DND-41 (cell line): ENCODE data around the gene CHAT.

ENCODE experiments used
- EZH2 ChIP-seq: IDR thresholded peaks from 3 replicates; pipeline ENCODE4 v1.6.1; 2012; ENCODE audit warnings: borderline replicate concordance, low read depth, mild to moderate bottlenecking, moderate library complexity, low read length, inconsistent platforms; ENCODE audit not compliant: severe bottlenecking
- TF ChIP-seq, protein P1 (sequence below): IDR thresholded peaks from 2 replicates; pipeline ENCODE4 v1.5.1; 2012; ENCODE audit warnings: borderline replicate concordance, low read length, moderate library complexity, mild to moderate bottlenecking; ENCODE audit not compliant: poor library complexity, severe bottlenecking; ENCODE audit errors: extremely low read depth

DNA sequence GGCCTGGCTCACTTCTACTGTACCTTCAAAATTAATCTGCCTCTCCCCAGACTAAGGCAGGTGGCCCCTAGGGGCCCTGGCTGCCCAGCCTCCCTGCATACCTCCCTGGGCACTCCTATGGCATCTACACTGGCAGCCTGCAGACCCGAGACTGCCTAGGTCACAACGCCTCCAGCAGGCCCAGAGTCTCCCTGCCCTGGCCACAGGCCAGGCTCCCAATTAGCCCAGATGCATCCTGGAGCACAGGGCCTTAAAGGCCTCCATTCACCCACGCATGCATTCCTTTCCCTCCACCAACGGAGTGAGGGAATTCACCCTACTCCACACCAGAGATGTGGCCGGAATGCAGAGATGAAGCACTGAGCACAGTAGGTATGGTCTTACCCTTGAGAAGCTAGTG, 1.9 kb downstream of the CHAT start:
- TF ChIP-seq, protein P1, sequence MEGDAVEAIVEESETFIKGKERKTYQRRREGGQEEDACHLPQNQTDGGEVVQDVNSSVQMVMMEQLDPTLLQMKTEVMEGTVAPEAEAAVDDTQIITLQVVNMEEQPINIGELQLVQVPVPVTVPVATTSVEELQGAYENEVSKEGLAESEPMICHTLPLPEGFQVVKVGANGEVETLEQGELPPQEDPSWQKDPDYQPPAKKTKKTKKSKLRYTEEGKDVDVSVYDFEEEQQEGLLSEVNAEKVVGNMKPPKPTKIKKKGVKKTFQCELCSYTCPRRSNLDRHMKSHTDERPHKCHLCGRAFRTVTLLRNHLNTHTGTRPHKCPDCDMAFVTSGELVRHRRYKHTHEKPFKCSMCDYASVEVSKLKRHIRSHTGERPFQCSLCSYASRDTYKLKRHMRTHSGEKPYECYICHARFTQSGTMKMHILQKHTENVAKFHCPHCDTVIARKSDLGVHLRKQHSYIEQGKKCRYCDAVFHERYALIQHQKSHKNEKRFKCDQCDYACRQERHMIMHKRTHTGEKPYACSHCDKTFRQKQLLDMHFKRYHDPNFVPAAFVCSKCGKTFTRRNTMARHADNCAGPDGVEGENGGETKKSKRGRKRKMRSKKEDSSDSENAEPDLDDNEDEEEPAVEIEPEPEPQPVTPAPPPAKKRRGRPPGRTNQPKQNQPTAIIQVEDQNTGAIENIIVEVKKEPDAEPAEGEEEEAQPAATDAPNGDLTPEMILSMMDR, result no peak
- TF ChIP-seq EZH2, result no peak
